ENCODE measurements around the gene ICAM2. TPM values are rescaled to one million over a fixed set of nuclear protein-coding genes. Genes with fewer than 3 reads are reported as not detected.

The ICAM2 gene
- total and polyA plus RNA-seq, 2 donors (not counting 1 experiment from before 2014, with no cell fraction given) = 48.7 to 149 TPM

DNA sequence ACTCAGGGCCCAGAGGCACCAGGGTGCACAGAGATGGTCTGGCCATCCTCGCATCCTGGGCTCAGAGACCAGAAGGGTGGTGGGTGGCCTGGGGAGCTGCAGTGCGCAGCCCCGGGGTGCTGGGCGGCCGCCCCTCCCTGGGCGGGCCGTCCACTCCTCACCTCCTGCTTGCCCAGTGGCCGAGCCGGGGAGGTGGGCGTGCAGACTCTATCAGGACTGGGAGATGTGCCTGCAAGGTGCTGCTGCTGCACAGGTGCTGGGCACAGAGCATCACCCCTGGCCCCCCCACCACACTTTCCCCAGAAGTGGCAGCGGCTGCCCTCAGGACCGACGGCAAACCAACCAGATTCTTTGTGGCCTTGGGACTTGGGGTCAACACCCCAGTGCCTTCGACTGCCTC, 47.6 kb downstream of the ICAM2 start, which contains the start of gene SCN4A:
TSS of gene SCN4A (minus strand) at position 123 of the 400 bp plus-strand sequence. CDS start at position 46, 77 bp downstream.
- H3K4me3 ChIP-seq (ENCODE audit: control extremely low read depth in 1 of 5, extremely low read depth in 1 of 5, insufficient read depth in 1 of 5, low read depth in 2 of 5, low read length in 4 of 5) = no peak within 1 kb of the TSS
- intact Hi-C loops (cut with micrococcal nuclease) = no loop called here
- CTCF ChIA-PET = no interaction called here
- Mint-ChIP-seq H3K27ac (no peak within 1 kb of the TSS), H3K9me3 (ENCODE audit: insufficient read depth) (no peaks in the 10 kb centered on the region), H3K4me1 (no peaks in the 10 kb centered on the region), H3K4me3 (no peak within 1 kb of the TSS), H3K27me3 (peaks cover 13% of the 10 kb centered on the region)
- H3K36me3 ChIP-seq (replicated peaks in 1 of 2; ENCODE audit: control extremely low read depth in 1 of 2, control insufficient read depth in 1 of 2, extremely low read depth in 1 of 2, insufficient read depth in 2 of 2, low read length in 1 of 2) = no peaks in the 10 kb centered on the region
- H3K79me2 ChIP-seq (ENCODE audit: control insufficient read depth, insufficient read depth, low read length) = no peaks in the 10 kb centered on the region
- WGBS (ENCODE audit: insufficient coverage) = 93% methylated on average over 12 of the region's 14 CpGs
- no peaks in the 10 kb centered on the region for H4K20me1 ChIP-seq (ENCODE audit: control insufficient read depth, insufficient read depth, low read length, poor library complexity, severe bottlenecking)
- H3K4me1 ChIP-seq (ENCODE audit: control insufficient read depth in 2 of 2, insufficient read depth in 2 of 2, low read length in 2 of 2) = no peaks in the 10 kb centered on the region
- POLR2A ChIA-PET = no interaction called here
- no peak within 1 kb of the TSS for H2AFZ ChIP-seq (ENCODE audit: insufficient read depth, low read depth, low read length, poor library complexity, severe bottlenecking)
- DNase-seq (no peak), ATAC-seq (ENCODE audit: low read depth) (no peak)
- no peak for TF ChIP-seq EZH2 (IDR thresholded peaks at IDR 0.05; ENCODE audit: borderline replicate concordance, insufficient read depth, low read depth, low read length, poor library complexity, severe bottlenecking)
- TF ChIP-seq, protein P1, sequence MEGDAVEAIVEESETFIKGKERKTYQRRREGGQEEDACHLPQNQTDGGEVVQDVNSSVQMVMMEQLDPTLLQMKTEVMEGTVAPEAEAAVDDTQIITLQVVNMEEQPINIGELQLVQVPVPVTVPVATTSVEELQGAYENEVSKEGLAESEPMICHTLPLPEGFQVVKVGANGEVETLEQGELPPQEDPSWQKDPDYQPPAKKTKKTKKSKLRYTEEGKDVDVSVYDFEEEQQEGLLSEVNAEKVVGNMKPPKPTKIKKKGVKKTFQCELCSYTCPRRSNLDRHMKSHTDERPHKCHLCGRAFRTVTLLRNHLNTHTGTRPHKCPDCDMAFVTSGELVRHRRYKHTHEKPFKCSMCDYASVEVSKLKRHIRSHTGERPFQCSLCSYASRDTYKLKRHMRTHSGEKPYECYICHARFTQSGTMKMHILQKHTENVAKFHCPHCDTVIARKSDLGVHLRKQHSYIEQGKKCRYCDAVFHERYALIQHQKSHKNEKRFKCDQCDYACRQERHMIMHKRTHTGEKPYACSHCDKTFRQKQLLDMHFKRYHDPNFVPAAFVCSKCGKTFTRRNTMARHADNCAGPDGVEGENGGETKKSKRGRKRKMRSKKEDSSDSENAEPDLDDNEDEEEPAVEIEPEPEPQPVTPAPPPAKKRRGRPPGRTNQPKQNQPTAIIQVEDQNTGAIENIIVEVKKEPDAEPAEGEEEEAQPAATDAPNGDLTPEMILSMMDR (IDR thresholded peaks at IDR 0.05) = no peak
- H3K4me2 ChIP-seq (replicated peaks; ENCODE audit: low read depth, low read length, poor library complexity, severe bottlenecking) = no peak within 1 kb of the TSS
- H3K9ac ChIP-seq (ENCODE audit: low read length) = no peak within 1 kb of the TSS
- H3K27ac ChIP-seq (ENCODE audit: low read length in 2 of 2) = no peak within 1 kb of the TSS
- H3K9me3 ChIP-seq (ENCODE audit: control extremely low read depth in 1 of 3, control insufficient read depth in 2 of 3, insufficient read depth in 1 of 3, low read length in 2 of 3) = no peaks in the 10 kb centered on the region
- H3K27me3 ChIP-seq (replicated peaks in 1 of 4; ENCODE audit: control extremely low read depth in 1 of 4, control insufficient read depth in 3 of 4, insufficient read depth in 4 of 4, low read length in 3 of 4) = peaks cover 0 to 10% (median 5%) of the 10 kb centered on the region in 4 experiments

DNA sequence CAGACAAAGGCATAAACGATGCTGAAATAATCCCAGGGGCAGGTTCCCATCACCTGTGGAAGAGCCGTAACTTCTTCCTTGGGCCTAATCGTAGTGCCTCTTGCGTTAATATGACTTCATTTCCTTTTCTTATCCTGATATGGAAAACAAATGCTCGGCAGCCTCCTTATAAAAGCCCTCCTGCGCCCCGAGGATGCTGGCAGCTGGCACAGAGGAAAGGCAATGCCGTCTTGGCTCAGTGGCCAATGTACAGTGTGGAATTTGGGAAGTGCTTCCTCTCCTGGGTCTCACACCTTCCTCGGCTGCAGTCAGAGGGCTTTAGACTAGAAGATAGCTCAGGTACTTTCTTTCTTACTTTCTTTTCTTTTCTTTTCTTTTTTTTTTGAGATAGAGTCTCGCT, 51.2 kb downstream of the ICAM2 start:
- no peak overlapping the region for H3K9ac ChIP-seq (ENCODE audit: low read length)
- TF ChIP-seq EZH2 (IDR thresholded peaks at IDR 0.05; ENCODE audit: borderline replicate concordance, insufficient read depth, low read depth, low read length, poor library complexity, severe bottlenecking) = no peak
- TF ChIP-seq, protein P1 (IDR thresholded peaks at IDR 0.05) = no peak
- H4K20me1 ChIP-seq (ENCODE audit: control insufficient read depth, insufficient read depth, low read length, poor library complexity, severe bottlenecking) = no peaks in the 10 kb centered on the region
- H3K4me1 Mint-ChIP-seq = peaks cover 5% of the 10 kb centered on the region
- no peak overlapping the region for H3K4me2 ChIP-seq (replicated peaks; ENCODE audit: low read depth, low read length, poor library complexity, severe bottlenecking)
- DNase-seq (no peak), ATAC-seq (ENCODE audit: low read depth) (no peak)
- 86% methylated on average over 6 of the region's 10 CpGs for WGBS (ENCODE audit: insufficient coverage)
- H3K27me3 Mint-ChIP-seq = peaks cover 5% of the 10 kb centered on the region
- H3K27ac Mint-ChIP-seq = no peak overlapping the region
- H3K4me3 Mint-ChIP-seq = no peak overlapping the region
- peaks cover 5 to 10% of the 10 kb centered on the region in 2 donors for H3K4me1 ChIP-seq (ENCODE audit: control insufficient read depth in 2 of 2, insufficient read depth in 2 of 2, low read length in 2 of 2)
- CTCF ChIA-PET = interaction anchor here (1.0 to 1.7 kb wide), 6 partner anchors 11 to 59 kb away, joined by 3 to 6 read pairs (median 4); no protein-coding TSS in a partner anchor
- no peaks in the 10 kb centered on the region for H3K9me3 Mint-ChIP-seq (ENCODE audit: insufficient read depth)
- H3K9me3 ChIP-seq (ENCODE audit: control extremely low read depth in 1 of 3, control insufficient read depth in 2 of 3, insufficient read depth in 1 of 3, low read length in 2 of 3) = no peaks in the 10 kb centered on the region
- no peaks in the 10 kb centered on the region for H3K36me3 ChIP-seq (replicated peaks in 1 of 2; ENCODE audit: control extremely low read depth in 1 of 2, control insufficient read depth in 1 of 2, extremely low read depth in 1 of 2, insufficient read depth in 2 of 2, low read length in 1 of 2)
- no peak overlapping the region for H2AFZ ChIP-seq (ENCODE audit: insufficient read depth, low read depth, low read length, poor library complexity, severe bottlenecking)
- no peak overlapping the region for H3K4me3 ChIP-seq (ENCODE audit: control extremely low read depth in 1 of 5, extremely low read depth in 1 of 5, insufficient read depth in 1 of 5, low read depth in 2 of 5, low read length in 4 of 5)
- POLR2A ChIA-PET = no interaction called here
- no peaks in the 10 kb centered on the region for H3K79me2 ChIP-seq (ENCODE audit: control insufficient read depth, insufficient read depth, low read length)
- no peak overlapping the region for H3K27ac ChIP-seq (ENCODE audit: low read length in 2 of 2)
- H3K27me3 ChIP-seq (replicated peaks in 1 of 4; ENCODE audit: control extremely low read depth in 1 of 4, control insufficient read depth in 3 of 4, insufficient read depth in 4 of 4, low read length in 3 of 4) = peaks cover 0 to 2% (median 0%) of the 10 kb centered on the region in 4 experiments
- intact Hi-C loops (cut with micrococcal nuclease) = no loop called here
